IMR-90 (cell line): Measurements from ENCODE around the gene NPAS3. TPM values are rescaled to one million over a fixed set of nuclear protein-coding genes. Genes with fewer than 3 reads are reported as not detected.

ENCODE experiments used
- ATAC-seq: fragments of 200-7000 bp; cut with Tn5 transposase; 2 replicates; pipeline ENCODE4 v1.9.1; 2020; ENCODE audit warnings: low read depth, mild to moderate bottlenecking, moderate library complexity
- BruUV-seq: library from RNA; stranded (reverse); fragments of 400-500 nt; replicated peaks from 2 replicates; lab custom pipeline; 2021; lab: Mats Ljungman, UMichigan
- CTCF ChIA-PET: fragments of 300-600 bp; formaldehyde crosslinking; extraction: SDS; loops from one replicate; lab custom pipeline; 2021; ENCODE audit warnings: antibody characterized with exemption; lab: Yijun Ruan, JAX
- POLR2A ChIA-PET: fragments of 300-600 bp; sonication (Branson Sonifier 250); formaldehyde crosslinking; loops from one replicate; lab custom pipeline; 2022; ENCODE audit warnings: antibody characterized with exemption; ENCODE audit not compliant: unreplicated experiment; lab: Charles Lee
- DNase-seq: peaks from one replicate; pipeline ENCODE4 v3.0.0; 2013
- H2AFZ ChIP-seq: replicated peaks from 2 replicates; pipeline ENCODE3; 2013; ENCODE audit warnings: low read length, mild to moderate bottlenecking; ENCODE audit not compliant: poor library complexity
- H2AK5ac ChIP-seq: 2 replicates; pipeline ENCODE4 v1.6.1; 2013; ENCODE audit warnings: low read depth, low read length, inconsistent platforms
- H2AK9ac ChIP-seq: replicated peaks from 2 replicates; pipeline ENCODE3; 2013; ENCODE audit warnings: mild to moderate bottlenecking, low read depth, low read length, moderate library complexity; ENCODE audit not compliant: poor library complexity
- H2BK120ac ChIP-seq: 2 replicates; pipeline ENCODE4 v1.6.1; 2013; ENCODE audit warnings: low read depth, low read length, inconsistent platforms
- H2BK15ac ChIP-seq: 3 replicates; pipeline ENCODE4 v1.6.1; 2013; ENCODE audit warnings: low read depth, low read length, inconsistent platforms
- H2BK20ac ChIP-seq: 2 replicates; pipeline ENCODE4 v1.6.1; 2013; ENCODE audit warnings: low read depth, mild to moderate bottlenecking, inconsistent platforms, low read length, moderate library complexity
- H2BK5ac ChIP-seq: 2 replicates; pipeline ENCODE4 v1.6.1; 2013; ENCODE audit warnings: mild to moderate bottlenecking, low read depth, low read length, inconsistent platforms; ENCODE audit not compliant: poor library complexity, severe bottlenecking
- H3K14ac ChIP-seq: replicated peaks from 2 replicates; pipeline ENCODE4 v1.6.1; 2013; ENCODE audit warnings: low read depth, low read length, inconsistent platforms
- H3K18ac ChIP-seq: 2 replicates; pipeline ENCODE4 v1.6.1; 2013; ENCODE audit warnings: low read depth, low read length, control low read depth
- H3K23ac ChIP-seq: 2 replicates; pipeline ENCODE4 v1.6.1; 2013; ENCODE audit warnings: low read depth, low read length, inconsistent platforms
- H3K27ac ChIP-seq: 2 replicates; pipeline ENCODE4 v1.5.1; 2013; ENCODE audit warnings: mild to moderate bottlenecking, control low read depth, low read length; ENCODE audit not compliant: insufficient read depth
- H3K27me3 ChIP-seq: 2 replicates; pipeline ENCODE4 v1.6.1; 2013; ENCODE audit warnings: low read length; ENCODE audit not compliant: control insufficient read depth, insufficient read depth
- H3K36me3 ChIP-seq: 2 replicates; pipeline ENCODE4 v1.6.1; 2013; ENCODE audit warnings: low read length, mixed read lengths; ENCODE audit not compliant: control insufficient read depth, insufficient read depth
- H3K4ac ChIP-seq: 2 replicates; pipeline ENCODE4 v1.6.1; 2013; ENCODE audit warnings: low read depth, low read length, inconsistent platforms
- H3K4me1 ChIP-seq: 2 replicates; pipeline ENCODE4 v1.6.1; 2013; ENCODE audit warnings: low read length, mixed read lengths; ENCODE audit not compliant: control insufficient read depth, insufficient read depth
- H3K4me2 ChIP-seq: 2 replicates; pipeline ENCODE4 v1.6.1; 2013; ENCODE audit warnings: low read depth, mild to moderate bottlenecking, control low read depth, low read length, moderate library complexity
- H3K4me3 ChIP-seq: 2 replicates; pipeline ENCODE4 v1.5.1; 2013; ENCODE audit warnings: low read depth, mild to moderate bottlenecking, control low read depth, low read length, moderate library complexity; ENCODE audit not compliant: insufficient read depth
- H3K56ac ChIP-seq: 2 replicates; pipeline ENCODE4 v1.6.1; 2013; ENCODE audit warnings: low read length, inconsistent platforms; ENCODE audit not compliant: insufficient read depth; ENCODE audit errors: extremely low read depth
- H3K79me1 ChIP-seq, 2 experiments: 2 replicates each; pipeline ENCODE4 v1.6.1; 2013; ENCODE audit warnings: low read length in 2 of 2, inconsistent platforms in 1 of 2, low read depth in 1 of 2
- H3K9ac ChIP-seq: 2 replicates; pipeline ENCODE4 v1.6.1; 2013; ENCODE audit warnings: low read depth, low read length, control low read depth
- H3K9me1 ChIP-seq: 2 replicates; pipeline ENCODE4 v1.6.1; 2013; ENCODE audit warnings: low read length, inconsistent platforms; ENCODE audit not compliant: insufficient read depth
- H3K9me3 ChIP-seq: 2 replicates; pipeline ENCODE4 v1.6.1; 2013; ENCODE audit warnings: low read length; ENCODE audit not compliant: control insufficient read depth, insufficient read depth
- H4K20me1 ChIP-seq: 2 replicates; pipeline ENCODE4 v1.6.1; 2013; ENCODE audit warnings: low read length, inconsistent platforms; ENCODE audit not compliant: insufficient read depth
- H4K5ac ChIP-seq: 2 replicates; pipeline ENCODE4 v1.6.1; 2013; ENCODE audit warnings: mild to moderate bottlenecking, low read depth, low read length, control low read depth
- H4K8ac ChIP-seq, 2 experiments: 2 replicates each; pipeline ENCODE4 v1.6.1; 2013; ENCODE audit warnings: low read depth in 2 of 2, low read length in 2 of 2, control low read depth in 1 of 2, inconsistent platforms in 1 of 2
- H4K91ac ChIP-seq: 2 replicates; pipeline ENCODE4 v1.6.1; 2013; ENCODE audit warnings: low read depth, low read length, inconsistent platforms; ENCODE audit not compliant: insufficient read depth
- BHLHE40 ChIP-seq: fragments of 150-350 bp; IDR thresholded peaks from 2 replicates; pipeline ENCODE4 v1.6.1; 2016; ENCODE audit warnings: mild to moderate bottlenecking, low read depth, low read length
- CEBPB ChIP-seq: IDR thresholded peaks from 2 replicates; pipeline ENCODE4 v1.6.1; 2012; ENCODE audit warnings: low read depth, low read length, improper control_type of control experiment
- CHD1 ChIP-seq: IDR thresholded peaks from 2 replicates; pipeline ENCODE4 v1.6.1; 2012; ENCODE audit warnings: low read depth, low read length, improper control_type of control experiment
- ELK1 ChIP-seq: fragments of 150-350 bp; IDR thresholded peaks from 2 replicates; pipeline ENCODE4 v1.6.1; 2016; ENCODE audit warnings: low read depth, mild to moderate bottlenecking, low read length, moderate library complexity, borderline replicate concordance
- FOS ChIP-seq: fragments of 150-350 bp; IDR thresholded peaks from 2 replicates; pipeline ENCODE4 v1.6.1; 2016; ENCODE audit warnings: low read depth, low read length
- MAFK ChIP-seq: IDR thresholded peaks from 2 replicates; pipeline ENCODE4 v1.6.1; 2012; ENCODE audit warnings: low read depth, low read length, improper control_type of control experiment
- MAZ ChIP-seq: IDR thresholded peaks from 2 replicates; pipeline ENCODE4 v1.6.1; 2012; ENCODE audit warnings: low read depth, mild to moderate bottlenecking, low read length, improper control_type of control experiment, moderate library complexity, borderline replicate concordance
- MXI1 ChIP-seq: IDR thresholded peaks from 2 replicates; pipeline ENCODE4 v1.6.1; 2012; ENCODE audit warnings: low read depth, mild to moderate bottlenecking, low read length, moderate library complexity, borderline replicate concordance
- NFE2L2 ChIP-seq: fragments of 150-350 bp; IDR thresholded peaks from 2 replicates; pipeline ENCODE4 v1.6.1; 2016; ENCODE audit warnings: low read depth, mild to moderate bottlenecking, low read length
- RAD21 ChIP-seq: IDR thresholded peaks from 2 replicates; pipeline ENCODE4 v1.6.1; 2012; ENCODE audit warnings: low read length, improper control_type of control experiment
- RCOR1 ChIP-seq: IDR thresholded peaks from 2 replicates; pipeline ENCODE4 v1.6.1; 2012; ENCODE audit warnings: mild to moderate bottlenecking, low read length, improper control_type of control experiment; ENCODE audit not compliant: insufficient replicate concordance
- RFX5 ChIP-seq: IDR thresholded peaks from 2 replicates; pipeline ENCODE4 v1.8.0; 2012; ENCODE audit warnings: low read depth, mild to moderate bottlenecking, low read length, moderate library complexity
- SMC3 ChIP-seq: fragments of 150-350 bp; IDR thresholded peaks from 2 replicates; pipeline ENCODE4 v1.6.1; 2016; ENCODE audit warnings: low read depth, mild to moderate bottlenecking, antibody characterized with exemption, low read length, moderate library complexity
- WGBS, 2 experiments: methylation state at CpG; one replicate each; pipeline versions ENCODE4 v1.1.5 to v1.1.7; 2013; ENCODE audit warnings: missing lambda C conversion rate in 2 of 2; ENCODE audit not compliant: insufficient read length in 1 of 2; ENCODE audit errors: extremely low coverage in 2 of 2; 5-methylcytosine and 5-hydroxymethylcytosine counted together
- dilution Hi-C: fragments of 300-500 bp; cut with HindIII; formaldehyde crosslinking; loops from one replicate; pipeline ENCODE4 v1.14.3; 2018; ENCODE audit warnings: low sequenced_read_pairs; ENCODE audit not compliant: unreplicated experiment
- in situ Hi-C: fragments of 300-500 bp; cut with MboI; formaldehyde crosslinking; loops from 3 replicates; pipeline ENCODE4 v1.14.3; 2019; ENCODE audit warnings: low sequenced_read_pairs, inconsistent platforms, mixed read lengths
- intact Hi-C: fragments of 100-400 bp; cut with micrococcal nuclease; formaldehyde crosslinking; loops from 2 replicates; pipeline ENCODE4 v1.10.0; 2022
- polyA plus RNA-seq, 3 experiments: library from polyadenylated mRNA; depleted of rRNA; stranded (reverse); fragments of >200 nt; gene quantifications; 2 replicates each; pipeline ENCODE4 v1.2.3, GENCODE V29; 2012; ENCODE audit warnings: low replicate concordance in 1 of 3
- total RNA-seq: library from RNA; depleted of rRNA; stranded (reverse); fragments of >200 nt; gene quantifications from 2 replicates; pipeline ENCODE4 v1.2.3, GENCODE V29; 2012
- TF ChIP-seq, protein P1 (sequence below): conservative IDR thresholded peaks from 2 replicates; pipeline ENCODE4 v1.5.1; 2012; ENCODE audit warnings: mild to moderate bottlenecking, low read depth, low read length, improper control_type of control experiment
- TF ChIP-seq, protein P2 (sequence below): fragments of 150-350 bp; IDR thresholded peaks from 2 replicates; pipeline ENCODE4 v1.6.1; 2017; ENCODE audit warnings: mild to moderate bottlenecking, antibody characterized with exemption, low read length, low read depth

NPAS3 gene
- total and polyA plus RNA-seq, 2 of the 4 experiments (the other 2 are of a cell fraction): not detected

GRCh38 chr14:33836900-33837577, 898.4 kb downstream of the NPAS3 start:
- no peaks in the 10 kb centered on the region for H3K4me1 ChIP-seq
- no peaks in the 10 kb centered on the region for H3K9me3 ChIP-seq
- H3K27me3 ChIP-seq: no peaks in the 10 kb centered on the region
- no peak overlapping the region for H4K8ac ChIP-seq
- no peak overlapping the region for H4K91ac ChIP-seq
- no peak overlapping the region for H2AFZ ChIP-seq
- no peak overlapping the region for H3K18ac ChIP-seq
- no peak overlapping the region for H2BK20ac ChIP-seq
- TF ChIP-seq BHLHE40 (no peak), RFX5 (no peak), MAFK (no peak), MAZ (no peak), CEBPB (no peak), MXI1 (no peak), NFE2L2 (no peak), ELK1 (no peak), SMC3 (no peak), RAD21 (no peak), FOS (no peak), RCOR1 (no peak), CHD1 (no peak)
- TF ChIP-seq, protein P1, sequence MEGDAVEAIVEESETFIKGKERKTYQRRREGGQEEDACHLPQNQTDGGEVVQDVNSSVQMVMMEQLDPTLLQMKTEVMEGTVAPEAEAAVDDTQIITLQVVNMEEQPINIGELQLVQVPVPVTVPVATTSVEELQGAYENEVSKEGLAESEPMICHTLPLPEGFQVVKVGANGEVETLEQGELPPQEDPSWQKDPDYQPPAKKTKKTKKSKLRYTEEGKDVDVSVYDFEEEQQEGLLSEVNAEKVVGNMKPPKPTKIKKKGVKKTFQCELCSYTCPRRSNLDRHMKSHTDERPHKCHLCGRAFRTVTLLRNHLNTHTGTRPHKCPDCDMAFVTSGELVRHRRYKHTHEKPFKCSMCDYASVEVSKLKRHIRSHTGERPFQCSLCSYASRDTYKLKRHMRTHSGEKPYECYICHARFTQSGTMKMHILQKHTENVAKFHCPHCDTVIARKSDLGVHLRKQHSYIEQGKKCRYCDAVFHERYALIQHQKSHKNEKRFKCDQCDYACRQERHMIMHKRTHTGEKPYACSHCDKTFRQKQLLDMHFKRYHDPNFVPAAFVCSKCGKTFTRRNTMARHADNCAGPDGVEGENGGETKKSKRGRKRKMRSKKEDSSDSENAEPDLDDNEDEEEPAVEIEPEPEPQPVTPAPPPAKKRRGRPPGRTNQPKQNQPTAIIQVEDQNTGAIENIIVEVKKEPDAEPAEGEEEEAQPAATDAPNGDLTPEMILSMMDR: no peak
- TF ChIP-seq, protein P2, sequence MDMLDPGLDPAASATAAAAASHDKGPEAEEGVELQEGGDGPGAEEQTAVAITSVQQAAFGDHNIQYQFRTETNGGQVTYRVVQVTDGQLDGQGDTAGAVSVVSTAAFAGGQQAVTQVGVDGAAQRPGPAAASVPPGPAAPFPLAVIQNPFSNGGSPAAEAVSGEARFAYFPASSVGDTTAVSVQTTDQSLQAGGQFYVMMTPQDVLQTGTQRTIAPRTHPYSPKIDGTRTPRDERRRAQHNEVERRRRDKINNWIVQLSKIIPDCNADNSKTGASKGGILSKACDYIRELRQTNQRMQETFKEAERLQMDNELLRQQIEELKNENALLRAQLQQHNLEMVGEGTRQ: no peak
- H3K9ac ChIP-seq: no peak overlapping the region
- no peak overlapping the region for H2BK15ac ChIP-seq
- DNase-seq (no peak), ATAC-seq (no peak)
- no peak overlapping the region for H2BK120ac ChIP-seq
- WGBS, 2 experiments: 80% methylated on average over 1 of the region's 10 CpGs; no CpG with 5 or more reads in 1 of the 2 experiments
- no peak overlapping the region for H2AK9ac ChIP-seq
- H4K20me1 ChIP-seq: no peaks in the 10 kb centered on the region
- BruUV-seq: no TSS peak
- H3K4me2 ChIP-seq: no peak overlapping the region
- H3K79me1 ChIP-seq: no peaks in the 10 kb centered on the region
- no peak overlapping the region for H3K4me3 ChIP-seq
- H3K36me3 ChIP-seq: no peaks in the 10 kb centered on the region
- intact Hi-C loops: no loop called here
- in situ Hi-C loops: loop anchor here (5.0 kb wide), 2 partner anchors 250 to 485 kb away; no protein-coding TSS in a partner anchor
- H3K23ac ChIP-seq: no peak overlapping the region
- POLR2A ChIA-PET: no interaction called here
- H4K5ac ChIP-seq: no peak overlapping the region
- no peak overlapping the region for H3K56ac ChIP-seq
- CTCF ChIA-PET: no interaction called here
- no peak overlapping the region for H3K14ac ChIP-seq
- H2AK5ac ChIP-seq: no peak overlapping the region
- no peak overlapping the region for H3K4ac ChIP-seq
- no peak overlapping the region for H2BK5ac ChIP-seq
- no peak overlapping the region for H3K27ac ChIP-seq
- no peaks in the 10 kb centered on the region for H3K9me1 ChIP-seq
- dilution Hi-C loops: no loop called here
